NCI-H146 treated with DMSO at 0.1 percent for 48 hours (cell line): ENCODE measurements around the gene ELF3.
A peak's percentile ranks its signal among the peaks of the same experiment; 100 is the strongest.
"Not testable (repeated sequence)": the region's sequence is repeated elsewhere in the genome, so short reads cannot be mapped to it uniquely, and the experiment has no call there.

ENCODE experiments used
- DNase-seq: peaks from one replicate; lab custom pipeline; 2025; ENCODE audit not compliant: unreplicated experiment; lab: John Stamatoyannopoulos, UW

Gene ELF3

DNA sequence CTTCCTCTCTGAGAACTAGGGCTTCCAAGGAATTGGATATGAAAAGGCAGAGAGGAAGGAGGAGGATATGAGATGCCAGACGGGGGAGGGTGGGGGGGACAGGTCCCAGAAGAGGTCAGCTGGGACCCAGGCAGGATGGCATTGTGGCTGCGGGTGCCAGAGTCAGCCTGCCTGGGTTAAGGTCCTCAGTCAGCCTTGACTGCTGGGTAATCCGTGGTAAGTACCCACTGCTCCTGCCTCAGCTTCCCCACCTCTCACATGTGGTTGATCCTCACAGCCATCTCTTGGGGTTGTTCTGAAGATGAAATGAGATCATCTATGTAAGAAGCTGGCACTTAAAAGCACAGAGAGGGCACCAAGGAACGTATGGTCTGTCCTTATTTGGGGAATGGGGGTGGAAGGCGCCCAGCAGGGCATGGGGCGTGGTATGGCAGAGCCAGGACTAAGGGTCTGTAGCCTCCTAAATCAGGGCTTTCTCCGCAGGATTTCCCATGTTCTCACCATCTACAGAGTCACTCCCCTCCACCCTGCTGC lies 23.8 kb downstream of the ELF3 start:
- DNase-seq: no peak

DNA sequence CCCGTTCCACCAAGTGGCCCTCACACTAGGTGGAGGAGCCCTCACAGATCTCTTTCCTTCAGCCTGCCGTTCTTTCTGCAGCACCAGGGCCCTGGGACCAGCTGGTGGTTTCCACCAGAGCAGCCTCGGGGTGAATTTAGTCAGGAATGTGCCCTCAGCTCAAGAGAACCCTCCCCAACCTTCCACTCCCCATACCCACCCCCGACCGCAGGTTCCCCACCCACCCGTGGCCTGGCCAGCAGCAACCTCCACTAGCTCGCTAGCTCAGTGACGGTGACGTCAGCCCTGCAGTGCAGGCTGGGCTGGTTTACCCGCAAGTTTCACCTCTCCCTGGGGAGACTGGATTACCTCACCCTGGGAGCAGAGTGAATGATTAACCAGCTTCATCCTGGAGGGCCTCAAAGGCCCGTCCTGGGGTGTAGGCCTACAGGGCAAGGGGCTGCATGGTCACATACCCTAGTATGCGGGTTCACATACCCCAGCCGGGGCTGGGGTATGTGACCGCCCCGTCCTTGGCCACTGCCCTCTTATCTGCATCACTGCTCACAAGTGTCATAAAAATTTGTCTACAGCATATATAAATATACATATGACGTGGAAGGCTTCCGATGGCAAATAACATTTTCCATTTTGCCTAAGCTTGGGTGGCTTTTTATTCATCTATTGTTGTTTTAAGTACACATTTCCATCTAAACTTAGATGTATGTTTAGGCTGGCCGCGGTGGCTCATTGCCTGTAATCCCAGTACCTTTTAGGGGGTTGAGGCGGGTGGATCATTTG lies 24.5 kb downstream of the ELF3 start:
- no peak for DNase-seq

DNA sequence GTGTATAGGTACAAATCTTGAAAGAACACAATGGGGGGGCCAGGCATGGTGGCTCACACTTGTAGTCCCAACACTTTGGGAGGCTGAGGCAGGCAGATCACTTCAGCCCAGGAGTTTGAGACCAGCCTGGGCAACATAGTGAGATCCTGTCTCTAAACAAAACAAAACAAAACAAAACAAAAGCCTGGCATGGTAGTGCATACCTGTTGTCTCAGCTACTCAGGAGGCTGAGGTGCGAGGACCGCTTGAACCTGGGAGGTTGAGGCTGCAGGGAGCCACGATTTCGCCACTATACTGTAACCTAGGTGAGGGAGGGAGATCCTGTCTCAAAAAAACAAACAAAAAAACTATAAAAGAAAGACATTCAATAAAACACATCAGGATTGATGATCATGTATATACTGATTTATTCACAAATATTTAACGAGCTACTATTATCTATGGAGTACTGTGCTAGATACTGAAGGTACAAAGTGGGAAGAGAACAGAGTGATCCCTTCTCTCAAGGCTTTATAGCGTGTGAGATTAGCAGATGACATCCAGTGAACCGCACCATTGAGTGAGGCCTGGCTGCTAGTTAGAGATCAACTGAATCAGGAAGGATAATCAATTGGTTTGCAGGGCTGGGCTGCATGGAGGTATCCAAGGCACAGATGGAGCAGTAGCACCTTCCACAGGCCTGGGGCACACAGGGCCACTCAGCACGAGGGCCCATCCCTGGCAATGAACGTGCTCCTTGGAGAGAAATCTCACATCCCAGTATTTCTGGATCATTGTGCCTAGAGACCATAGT lies 26.4 kb downstream of the ELF3 start:
- no peak for DNase-seq

DNA sequence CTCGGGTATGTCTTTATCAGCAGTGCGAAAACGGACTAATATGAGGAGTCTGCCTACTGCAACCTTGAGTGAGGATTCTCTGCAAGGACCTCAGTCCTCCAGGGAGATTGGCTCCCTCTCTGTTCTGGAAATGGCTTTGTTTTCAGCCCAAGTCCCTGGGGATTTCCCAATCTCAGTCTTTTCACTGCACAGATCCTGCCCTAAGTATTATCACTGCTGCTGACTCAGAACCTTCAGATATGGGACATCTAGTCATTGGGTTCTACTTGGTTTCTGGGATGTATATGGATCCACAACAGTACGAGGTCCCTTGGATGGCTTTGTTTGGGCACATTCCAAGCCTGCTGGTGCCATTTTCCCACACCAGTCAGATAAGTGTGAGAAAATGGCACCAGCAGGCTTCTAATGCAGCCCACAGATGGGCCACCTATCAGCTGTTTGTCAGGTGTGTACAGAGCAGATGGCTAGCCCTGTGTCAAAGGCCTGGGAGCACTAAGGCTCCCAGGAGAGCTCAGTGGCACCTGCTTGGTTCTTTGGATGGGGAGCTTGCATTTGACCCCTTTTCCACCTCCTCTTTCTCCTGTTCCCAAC lies 27.4 kb downstream of the ELF3 start:
- DNase-seq: no peak

DNA sequence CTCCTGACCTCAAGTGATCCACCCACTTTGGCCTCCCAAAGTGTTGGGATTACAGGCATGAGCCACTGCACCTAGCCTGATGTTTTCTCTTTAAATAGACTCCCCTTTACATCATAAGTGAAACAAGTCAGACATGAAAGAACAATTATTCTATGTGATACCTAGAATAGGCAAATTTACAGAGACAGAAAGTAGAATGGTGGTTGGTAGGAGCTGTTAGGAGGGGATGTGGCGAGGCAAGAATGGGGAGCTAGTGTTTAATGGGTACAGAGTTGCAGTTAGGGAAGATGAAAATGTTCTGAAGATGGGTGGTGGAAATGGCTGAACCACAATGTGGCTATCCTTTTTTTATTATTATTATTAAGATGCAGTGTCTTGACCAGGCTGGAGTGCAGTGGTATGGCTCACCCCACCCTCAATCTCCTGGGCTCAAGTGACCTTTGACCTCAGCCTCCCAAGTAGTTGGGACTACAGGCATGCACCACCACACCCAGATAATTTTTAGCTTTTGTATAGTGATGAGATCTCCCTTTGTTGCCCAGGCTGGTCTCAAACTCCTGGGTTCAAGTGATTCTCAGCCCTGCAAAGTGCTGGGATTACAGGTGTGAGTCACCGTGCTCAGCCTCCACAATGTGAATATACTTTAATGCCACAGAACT lies 28.4 kb downstream of the ELF3 start:
- no peak for DNase-seq

DNA sequence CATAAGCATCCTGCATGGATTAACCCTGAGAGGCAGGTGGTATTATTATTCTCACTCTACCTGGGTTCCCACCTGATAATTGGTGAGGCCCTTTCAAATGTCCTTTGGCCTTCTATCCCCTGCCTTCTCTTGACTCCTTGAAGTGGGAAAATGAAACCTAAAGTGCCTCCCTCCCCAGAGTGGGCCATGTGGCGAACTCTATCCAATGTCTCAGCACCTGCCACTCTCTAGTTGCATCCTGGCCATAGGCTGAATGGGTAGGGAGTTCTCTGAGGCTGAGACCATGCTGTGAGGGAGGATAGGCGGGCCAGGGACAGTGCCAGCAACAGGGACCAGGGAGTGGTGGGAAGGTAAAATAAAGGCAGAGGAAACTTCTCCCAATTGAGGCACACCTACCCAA lies 35.3 kb downstream of the ELF3 start:
- no peak for DNase-seq

DNA sequence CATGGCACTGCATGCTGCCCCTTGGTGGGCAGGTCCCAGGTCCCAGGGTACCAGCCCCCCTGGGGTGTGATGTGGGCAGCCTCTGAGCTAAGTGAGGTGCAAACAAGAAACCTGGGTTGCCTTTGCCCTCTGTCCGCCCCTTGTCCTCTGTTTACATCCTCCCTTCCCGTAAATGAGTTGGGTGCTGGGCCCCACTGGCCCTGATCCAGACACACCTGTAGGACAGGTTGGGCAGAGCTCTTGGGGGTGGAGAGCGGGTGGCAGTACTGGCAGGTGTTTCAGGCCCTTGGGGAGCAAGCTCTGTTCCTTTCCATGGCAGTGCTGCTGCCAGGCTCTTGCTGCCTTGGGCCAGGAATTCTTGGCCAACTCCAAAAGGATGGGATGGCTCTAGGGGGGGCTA lies 35.8 kb downstream of the ELF3 start:
- no peak for DNase-seq

DNA sequence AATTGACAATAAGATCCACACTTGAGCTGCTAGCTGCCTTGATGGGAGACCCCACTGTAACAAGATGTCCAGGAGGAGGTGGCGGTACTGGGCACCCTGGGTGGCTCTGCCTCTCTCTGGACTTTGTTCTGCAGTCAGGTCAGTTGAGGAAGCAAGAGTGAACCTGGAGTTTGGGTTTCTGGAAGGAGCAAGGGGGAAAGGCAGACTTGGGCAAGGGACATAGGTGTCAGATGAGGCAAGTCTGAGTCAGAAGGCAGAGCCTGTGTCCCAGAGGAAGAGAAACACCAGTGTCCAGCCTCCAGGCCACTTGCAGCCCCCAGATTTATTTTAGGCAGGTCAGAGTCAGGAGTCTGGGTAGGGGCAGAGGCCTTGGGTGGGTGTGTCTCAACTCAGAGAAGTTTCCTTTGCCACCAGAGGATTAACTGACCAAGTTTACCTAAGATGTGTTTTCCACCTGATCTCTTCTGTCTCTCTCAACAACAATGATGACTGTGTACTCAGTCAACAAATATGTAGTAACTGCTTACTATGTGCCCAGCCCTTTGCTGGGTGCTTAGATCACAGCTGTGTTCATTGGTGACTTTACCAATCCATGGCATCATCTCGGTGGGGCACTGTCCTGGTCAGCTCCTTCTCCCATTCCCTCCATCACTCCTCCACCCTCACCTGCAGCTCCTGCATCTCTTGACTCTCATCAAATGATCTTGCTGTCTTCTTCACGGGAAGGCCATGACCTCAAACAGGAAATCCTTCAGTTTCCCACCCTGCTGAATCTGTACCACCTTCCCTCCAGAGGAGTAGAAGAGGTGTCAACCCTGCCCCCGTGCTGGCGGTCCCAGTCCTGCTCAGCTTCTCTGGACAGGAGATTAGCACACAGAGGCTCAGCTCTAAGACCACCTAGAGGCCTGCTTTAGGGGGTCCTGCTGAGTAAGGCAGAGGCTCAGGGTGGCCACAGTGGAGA lies 36.6 kb downstream of the ELF3 start:
- DNase-seq: no peak

DNA sequence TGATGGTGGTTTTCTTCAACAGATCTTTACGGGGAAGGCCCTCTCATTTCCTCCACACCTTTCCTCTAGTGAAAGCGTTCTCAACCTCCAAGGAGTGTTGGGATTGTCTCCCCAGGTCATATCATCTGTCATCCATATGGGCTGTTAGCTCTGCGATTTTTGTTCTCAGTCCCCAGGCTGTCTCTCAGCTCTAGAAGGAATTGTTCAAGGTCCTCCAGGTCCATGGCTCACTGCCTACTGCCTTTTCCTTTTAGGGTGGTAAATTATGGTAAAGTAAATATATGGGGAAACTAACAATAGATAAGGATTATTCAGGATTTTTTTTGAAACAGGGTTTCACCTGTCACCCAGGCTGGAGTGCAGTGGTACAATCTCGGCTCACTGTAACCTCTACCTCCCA lies 37.6 kb downstream of the ELF3 start:
- DNase-seq: peak; percentile 16

DNA sequence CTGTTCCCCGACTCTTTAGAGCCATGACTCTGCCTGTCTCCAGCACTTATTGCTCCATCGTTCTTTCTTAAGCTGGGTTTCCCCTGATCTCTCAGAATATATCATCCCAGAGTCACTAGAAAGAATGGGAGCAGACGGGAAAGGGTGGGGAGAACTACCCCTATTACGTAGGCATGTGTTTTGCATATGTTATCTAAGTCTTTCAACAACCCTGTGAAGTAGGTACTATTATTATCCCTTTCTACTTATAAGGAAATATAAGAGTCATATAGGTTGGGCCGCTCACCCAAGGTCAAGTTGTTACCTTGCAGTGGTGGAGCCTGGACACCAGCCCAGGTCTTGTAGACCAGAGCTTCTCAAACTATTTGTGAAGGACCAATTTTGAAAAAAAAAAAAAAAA lies 38.7 kb downstream of the ELF3 start:
- DNase-seq: no peak

DNA sequence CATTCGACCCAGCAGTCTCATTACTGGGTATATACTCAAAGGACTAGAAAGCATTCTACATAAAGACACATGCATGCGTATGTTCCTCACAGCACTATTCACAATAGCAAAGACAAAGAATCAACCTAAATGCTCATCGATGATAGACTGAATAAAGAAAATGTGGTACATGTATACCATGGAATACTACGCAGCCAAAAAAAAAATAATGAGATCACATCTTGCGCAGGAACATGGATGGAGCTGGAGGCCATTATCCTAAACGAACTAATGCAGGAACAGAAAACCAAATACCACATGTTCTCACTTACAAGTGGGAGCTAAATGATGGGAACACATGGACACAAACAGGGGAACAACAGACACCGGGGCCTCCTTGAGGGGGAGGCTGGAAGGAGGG lies 43.7 kb downstream of the ELF3 start:
- no peak for DNase-seq

DNA sequence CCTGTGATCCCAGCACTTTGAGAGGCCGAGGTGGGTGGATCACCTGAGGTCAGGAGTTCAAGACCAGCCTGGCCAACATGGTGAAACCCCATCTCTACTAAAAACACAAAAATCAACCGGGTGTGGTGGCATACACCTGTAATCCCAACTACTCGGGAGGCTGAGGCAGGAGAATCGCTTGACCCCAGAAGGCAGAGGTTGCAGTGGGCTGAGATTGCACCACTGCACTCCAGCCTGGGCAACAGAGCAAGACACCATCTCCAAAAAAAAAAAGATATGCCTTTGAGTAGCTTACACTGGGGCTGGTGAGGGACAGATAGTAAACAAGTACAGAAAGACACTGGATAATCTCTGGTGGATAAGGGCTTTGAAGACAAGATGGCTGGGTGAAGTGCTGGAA lies 44.3 kb downstream of the ELF3 start:
- DNase-seq: not testable (repeated sequence)

DNA sequence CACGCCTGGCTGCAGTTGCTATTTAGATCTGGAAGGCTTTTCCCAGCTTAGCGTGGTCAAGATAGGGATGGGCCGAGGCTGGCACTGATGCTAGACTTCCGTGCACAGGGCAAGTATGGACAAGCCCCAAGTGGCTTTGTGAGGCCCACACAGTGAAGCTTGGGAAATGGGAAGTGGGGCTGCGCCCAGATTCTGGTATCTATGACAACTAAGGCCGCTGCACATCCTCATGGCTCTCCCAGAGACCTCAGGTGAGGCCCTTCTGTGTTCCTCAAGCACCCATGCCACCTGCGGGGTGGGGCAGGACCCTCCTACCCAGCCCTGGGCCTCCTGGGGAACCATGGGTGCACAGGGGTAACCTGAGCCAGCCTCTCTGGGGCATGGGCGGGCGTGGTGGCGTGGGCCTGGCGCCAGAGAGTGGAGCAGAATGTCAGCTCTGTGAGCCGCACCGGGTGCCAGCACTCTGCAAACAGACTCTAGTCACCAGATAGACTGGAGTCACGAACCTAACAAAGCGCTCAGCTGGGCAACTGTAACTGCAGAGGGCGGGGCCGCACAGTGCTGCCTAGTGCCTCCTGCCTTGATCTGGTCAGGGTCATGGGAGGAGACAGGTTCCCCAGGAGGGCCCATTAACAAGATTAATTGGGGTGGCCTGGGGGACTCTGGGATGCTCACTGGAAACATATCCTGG lies 46.4 kb downstream of the ELF3 start:
- peak; percentile 95 for DNase-seq

DNA sequence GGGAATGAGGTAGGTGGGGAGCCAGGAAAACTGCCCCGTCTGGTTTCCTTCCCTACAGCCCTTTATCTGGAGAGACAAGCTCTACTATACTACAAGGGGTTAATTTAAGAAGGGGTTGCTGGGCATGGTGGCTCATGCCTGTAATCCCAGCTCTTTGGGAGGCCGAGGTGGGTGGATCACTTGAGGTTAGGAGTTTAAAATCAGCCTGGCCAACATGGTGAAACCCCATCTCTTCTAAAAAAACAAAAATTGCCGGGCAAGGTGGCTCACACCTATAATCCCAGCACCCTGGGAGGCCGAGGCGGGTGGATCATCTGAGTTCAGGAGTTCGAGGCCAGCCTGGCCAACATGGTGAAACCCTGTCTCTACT lies 46.9 kb downstream of the ELF3 start:
- not testable (repeated sequence) for DNase-seq

DNA sequence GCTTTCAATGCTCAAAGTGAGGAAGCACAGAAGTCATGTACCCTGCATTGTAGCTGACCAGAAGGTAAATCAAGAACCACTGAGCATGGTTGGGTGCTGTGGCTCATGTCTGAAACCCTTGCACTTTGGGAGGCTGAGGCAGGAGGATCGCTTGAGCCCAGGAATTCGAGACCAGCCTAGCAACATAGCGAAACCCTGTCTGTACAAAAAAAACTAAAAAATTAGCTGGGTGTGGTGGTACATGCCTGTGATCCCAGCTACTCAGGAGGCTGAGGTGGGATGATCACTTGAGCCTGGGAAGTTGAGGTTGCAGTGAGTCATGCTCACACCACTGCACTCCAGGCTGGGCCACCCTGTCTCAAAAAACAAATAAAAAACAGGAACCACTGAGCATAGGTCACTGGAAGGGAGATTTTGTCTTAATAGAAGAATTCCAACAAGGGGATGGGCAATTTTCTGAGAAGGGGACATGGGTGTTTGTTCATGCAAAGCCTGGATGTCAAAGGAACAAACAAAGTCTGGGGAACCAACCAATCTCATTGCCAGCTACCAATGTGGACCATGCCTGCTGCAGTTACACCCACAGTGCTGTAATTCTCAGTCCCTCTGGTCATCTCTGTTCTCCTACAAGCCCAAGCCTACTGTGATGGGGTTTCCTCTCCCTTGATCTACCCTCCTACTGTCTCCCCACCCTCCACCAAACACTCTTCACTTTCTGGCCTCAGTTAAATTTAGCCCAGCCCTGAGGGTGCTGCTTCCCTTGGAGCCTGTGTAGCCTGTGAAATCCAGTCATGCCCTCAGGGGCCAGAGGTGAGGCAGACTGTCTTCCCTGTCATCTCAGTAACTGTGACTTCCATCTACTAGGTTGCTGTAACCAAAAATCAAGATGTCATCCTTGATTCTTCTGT lies 47.9 kb downstream of the ELF3 start:
- no peak for DNase-seq

DNA sequence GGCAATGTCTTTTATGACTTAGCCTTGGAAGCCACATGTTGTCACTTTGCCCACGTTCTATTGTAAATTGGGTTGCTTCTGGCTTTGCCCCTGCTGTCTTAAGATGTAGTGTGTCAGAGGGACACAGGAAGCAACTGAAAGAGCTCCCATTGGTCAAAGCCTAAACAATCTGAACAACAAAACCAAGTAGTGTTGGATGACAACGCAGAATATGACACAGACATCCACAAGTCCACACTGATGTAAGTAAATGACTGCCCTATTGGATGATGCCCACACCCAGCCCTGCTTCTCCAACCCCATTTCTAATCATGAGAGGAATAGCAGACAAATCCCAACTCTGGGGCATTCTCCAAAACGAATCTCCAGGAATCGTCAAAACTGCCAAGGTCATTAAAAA lies 50.7 kb downstream of the ELF3 start:
- no peak for DNase-seq

DNA sequence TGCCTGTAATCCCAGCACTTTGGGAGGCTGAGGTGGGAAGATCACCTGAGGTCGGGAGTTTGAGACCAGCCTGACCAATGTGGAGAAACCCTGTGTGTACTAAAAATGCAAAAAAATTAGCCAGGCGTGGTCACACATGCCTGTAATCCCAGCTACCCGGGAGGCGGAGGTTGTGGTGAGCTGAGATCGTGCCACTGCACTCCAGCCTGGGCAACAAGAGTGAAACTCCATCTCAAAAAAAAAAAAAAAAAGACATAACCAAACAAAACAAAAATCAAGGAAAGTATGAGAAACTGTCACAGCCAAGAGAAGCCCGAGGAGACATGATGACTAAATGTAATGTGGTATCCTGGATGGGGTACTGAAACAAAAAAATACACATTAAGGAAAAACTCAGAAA lies 51.4 kb downstream of the ELF3 start:
- DNase-seq: not testable (repeated sequence)

DNA sequence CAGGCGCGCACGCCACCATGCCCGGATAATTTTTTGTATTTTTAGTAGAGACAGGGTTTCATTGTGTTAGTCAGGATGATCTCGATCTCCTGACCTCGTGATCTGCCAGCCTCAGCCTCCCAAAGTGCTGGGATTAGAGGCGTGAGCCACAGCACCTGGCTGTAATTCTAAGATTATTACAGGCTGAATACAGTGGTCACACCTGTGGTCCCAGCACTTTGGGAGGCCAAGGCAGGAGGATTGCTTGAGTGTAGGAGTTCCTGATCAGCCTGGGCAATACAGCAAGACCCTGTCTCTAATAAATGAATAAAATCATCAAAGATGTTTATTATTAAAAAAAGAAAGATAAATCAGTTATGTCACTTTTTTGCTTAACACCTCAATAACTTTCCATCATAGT lies 52.2 kb downstream of the ELF3 start:
- not testable (repeated sequence) for DNase-seq

DNA sequence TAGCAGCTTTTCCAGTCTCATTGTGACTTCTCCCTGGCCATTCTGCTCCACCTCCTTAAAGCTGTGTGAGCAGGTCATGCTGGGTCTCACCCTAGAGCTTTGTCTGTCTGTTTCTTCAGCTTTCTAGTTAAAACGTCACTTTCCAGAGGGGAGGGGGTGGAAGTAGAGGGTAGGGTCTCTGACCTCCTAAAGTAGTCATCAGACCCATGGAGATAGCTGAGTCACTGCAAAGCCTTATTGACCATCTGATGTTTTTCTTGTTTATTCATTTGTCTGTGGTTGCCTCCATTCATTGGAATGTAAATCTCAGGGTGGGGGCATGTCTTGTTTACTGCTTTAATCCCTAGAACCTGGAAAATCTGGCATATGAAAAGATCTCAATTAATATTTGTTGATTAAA lies 52.7 kb downstream of the ELF3 start:
- DNase-seq: no peak
